K562 (cell line): Measurements from ENCODE around the gene SLC5A11.

ENCODE experiments used
- CHD2 ChIP-seq: IDR thresholded peaks from 2 replicates; pipeline ENCODE4 v1.6.1; 2011; ENCODE audit warnings: low read depth, low read length
- EZH2 ChIP-seq: IDR thresholded peaks from 2 replicates; pipeline ENCODE4 v1.6.1; 2012; ENCODE audit warnings: low read depth, mild to moderate bottlenecking, inconsistent platforms, low read length, borderline replicate concordance
- FOS ChIP-seq: IDR thresholded peaks from 3 replicates; pipeline ENCODE4 v1.6.1; 2011; ENCODE audit not compliant: insufficient read length; ENCODE audit errors: extremely low read depth
- GABPB1 ChIP-seq: sonication (generic); formaldehyde crosslinking; IDR thresholded peaks from 2 replicates; pipeline ENCODE4 v1.8.0; 2022; ENCODE audit warnings: mild to moderate bottlenecking, missing genetic modification reagents
- ILK ChIP-seq: fragments of 450-650 bp; IDR thresholded peaks from 2 replicates; pipeline ENCODE4 v1.6.1; 2016; ENCODE audit warnings: missing genetic modification characterization, low read depth, mild to moderate bottlenecking, missing compliant biosample characterization, moderate library complexity, borderline replicate concordance
- KDM1A ChIP-seq, 2 experiments: fragments of 450-650 bp; IDR thresholded peaks; 2 replicates each; pipeline ENCODE4 v1.6.1; 2016; ENCODE audit warnings: mild to moderate bottlenecking in 2 of 2
- NR2C2 ChIP-seq, 2 experiments: fragments of 200-800 bp in 1 of 2; sonication (Bioruptor generic) in 1 of 2; sonication (generic) in 1 of 2; formaldehyde crosslinking in 1 of 2; IDR thresholded peaks; 2 replicates each; pipeline versions ENCODE4 v1.6.1 to v1.8.0; 2016 to 2022; ENCODE audit warnings: mild to moderate bottlenecking in 1 of 2, missing compliant biosample characterization in 1 of 2, missing genetic modification characterization in 1 of 2, missing genetic modification reagents in 1 of 2
- POLR2AphosphoS5 ChIP-seq: IDR thresholded peaks from 2 replicates; pipeline ENCODE4 v1.6.1; 2011; ENCODE audit warnings: mild to moderate bottlenecking, low read depth, low read length, moderate library complexity; ENCODE audit not compliant: control insufficient read depth, insufficient read depth
- ZNF121 ChIP-seq: sonication (generic); formaldehyde crosslinking; conservative IDR thresholded peaks from 2 replicates; pipeline ENCODE4 v1.8.0; 2022; ENCODE audit warnings: missing genetic modification reagents
- ZNF780A ChIP-seq: fragments of 250-450 bp; sonication (Bioruptor Pico); IDR thresholded peaks from 2 replicates; pipeline ENCODE4 v1.5.0; 2021; ENCODE audit warnings: mild to moderate bottlenecking
- TF ChIP-seq, protein P1 (sequence below), 3 experiments: IDR thresholded peaks in 2 of 3; conservative IDR thresholded peaks in 1 of 3; 2 replicates each; pipeline ENCODE4 v1.5.1; 2011 to 2012; ENCODE audit warnings: low read length in 3 of 3, mild to moderate bottlenecking in 3 of 3, control low read depth in 2 of 3, improper control_type of control experiment in 1 of 3, inconsistent platforms in 1 of 3, low read depth in 1 of 3, mixed read lengths in 1 of 3, moderate library complexity in 1 of 3; ENCODE audit not compliant: insufficient read depth in 2 of 3
- TF ChIP-seq, protein P2 (sequence below), 2 experiments: fragments of 450-650 bp in 1 of 2; sonication (generic) in 1 of 2; formaldehyde crosslinking; conservative IDR thresholded peaks; 2 replicates each; pipeline versions ENCODE4 v1.4.0 to v1.8.1; 2020 to 2022; ENCODE audit warnings: mild to moderate bottlenecking in 1 of 2, missing genetic modification reagents in 1 of 2
- TF ChIP-seq, protein P3 (sequence below): sonication (generic); formaldehyde crosslinking; IDR thresholded peaks from 2 replicates; pipeline ENCODE4 v1.8.1; 2023; ENCODE audit warnings: mild to moderate bottlenecking, missing genetic modification reagents, moderate library complexity

DNA sequence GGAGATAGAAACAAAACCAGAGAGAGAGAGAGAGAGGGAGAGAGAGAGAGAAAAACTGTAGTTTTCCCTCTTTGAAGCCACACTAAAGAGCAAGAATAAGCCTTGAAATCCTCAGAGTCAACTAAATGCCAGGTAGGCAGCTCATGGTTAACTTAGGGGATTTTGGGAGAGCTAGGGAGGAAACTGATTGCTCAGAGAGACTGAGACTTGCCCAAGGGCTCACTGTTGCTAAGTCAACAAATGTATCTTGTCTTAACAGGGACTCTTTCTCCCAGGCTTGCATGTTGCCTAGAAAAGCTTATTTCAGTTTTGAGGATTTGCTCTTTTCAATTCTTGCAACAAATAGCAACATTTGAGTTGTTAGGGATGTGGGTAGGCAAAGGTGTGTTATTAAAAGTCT, 4.5 kb upstream of the SLC5A11 start:
- TF ChIP-seq FOS (no peak), ZNF121 (no peak), KDM1A (IDR thresholded peaks at IDR 0.05) (no peak), CHD2 (no peak), GABPB1 (CRISPR knock-in tag) (no peak), POLR2AphosphoS5 (no peak), ILK (no peak), NR2C2 (CRISPR knock-in tag; IDR thresholded peaks at IDR 0.05) (no peak), NR2C2 (tag; IDR thresholded peaks at IDR 0.05) (no peak), ZNF780A (CRISPR knock-in tag) (no peak), EZH2 (no peak)
- TF ChIP-seq, protein P1, sequence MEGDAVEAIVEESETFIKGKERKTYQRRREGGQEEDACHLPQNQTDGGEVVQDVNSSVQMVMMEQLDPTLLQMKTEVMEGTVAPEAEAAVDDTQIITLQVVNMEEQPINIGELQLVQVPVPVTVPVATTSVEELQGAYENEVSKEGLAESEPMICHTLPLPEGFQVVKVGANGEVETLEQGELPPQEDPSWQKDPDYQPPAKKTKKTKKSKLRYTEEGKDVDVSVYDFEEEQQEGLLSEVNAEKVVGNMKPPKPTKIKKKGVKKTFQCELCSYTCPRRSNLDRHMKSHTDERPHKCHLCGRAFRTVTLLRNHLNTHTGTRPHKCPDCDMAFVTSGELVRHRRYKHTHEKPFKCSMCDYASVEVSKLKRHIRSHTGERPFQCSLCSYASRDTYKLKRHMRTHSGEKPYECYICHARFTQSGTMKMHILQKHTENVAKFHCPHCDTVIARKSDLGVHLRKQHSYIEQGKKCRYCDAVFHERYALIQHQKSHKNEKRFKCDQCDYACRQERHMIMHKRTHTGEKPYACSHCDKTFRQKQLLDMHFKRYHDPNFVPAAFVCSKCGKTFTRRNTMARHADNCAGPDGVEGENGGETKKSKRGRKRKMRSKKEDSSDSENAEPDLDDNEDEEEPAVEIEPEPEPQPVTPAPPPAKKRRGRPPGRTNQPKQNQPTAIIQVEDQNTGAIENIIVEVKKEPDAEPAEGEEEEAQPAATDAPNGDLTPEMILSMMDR (IDR thresholded peaks at IDR 0.05 in 2 of 3, conservative IDR thresholded peaks at IDR 0.05 in 1 of 3; ENCODE audit: insufficient read depth in 2 of 3, low read depth in 1 of 3, low read length in 3 of 3): no peak
- TF ChIP-seq, protein P2, sequence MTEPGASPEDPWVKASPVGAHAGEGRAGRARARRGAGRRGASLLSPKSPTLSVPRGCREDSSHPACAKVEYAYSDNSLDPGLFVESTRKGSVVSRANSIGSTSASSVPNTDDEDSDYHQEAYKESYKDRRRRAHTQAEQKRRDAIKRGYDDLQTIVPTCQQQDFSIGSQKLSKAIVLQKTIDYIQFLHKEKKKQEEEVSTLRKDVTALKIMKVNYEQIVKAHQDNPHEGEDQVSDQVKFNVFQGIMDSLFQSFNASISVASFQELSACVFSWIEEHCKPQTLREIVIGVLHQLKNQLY (CRISPR knock-in tag; conservative IDR thresholded peaks at IDR 0.05): no peak
- TF ChIP-seq, protein P3, sequence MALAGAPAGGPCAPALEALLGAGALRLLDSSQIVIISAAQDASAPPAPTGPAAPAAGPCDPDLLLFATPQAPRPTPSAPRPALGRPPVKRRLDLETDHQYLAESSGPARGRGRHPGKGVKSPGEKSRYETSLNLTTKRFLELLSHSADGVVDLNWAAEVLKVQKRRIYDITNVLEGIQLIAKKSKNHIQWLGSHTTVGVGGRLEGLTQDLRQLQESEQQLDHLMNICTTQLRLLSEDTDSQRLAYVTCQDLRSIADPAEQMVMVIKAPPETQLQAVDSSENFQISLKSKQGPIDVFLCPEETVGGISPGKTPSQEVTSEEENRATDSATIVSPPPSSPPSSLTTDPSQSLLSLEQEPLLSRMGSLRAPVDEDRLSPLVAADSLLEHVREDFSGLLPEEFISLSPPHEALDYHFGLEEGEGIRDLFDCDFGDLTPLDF (CRISPR knock-in tag): no peak
